WTC11 (cell line): Measurements from ENCODE around the gene NUDT3.

Experiments
- ARID4B ChIP-seq: sonication (generic); formaldehyde crosslinking; IDR thresholded peaks from 2 replicates; pipeline ENCODE4 v1.8.0; 2023; ENCODE audit warnings: missing genetic modification reagents, mild to moderate bottlenecking, borderline replicate concordance
- CREB1 ChIP-seq: sonication (generic); formaldehyde crosslinking; IDR thresholded peaks from 2 replicates; pipeline ENCODE4 v1.8.0; 2023; ENCODE audit warnings: mild to moderate bottlenecking, missing genetic modification reagents
- CTCF ChIP-seq: fragments of 200-600 bp; IDR thresholded peaks from 2 replicates; pipeline ENCODE4 v1.8.0; 2022; ENCODE audit warnings: antibody characterized with exemption
- ESRRA ChIP-seq: sonication (generic); formaldehyde crosslinking; IDR thresholded peaks from 2 replicates; pipeline ENCODE4 v1.8.1; 2022; ENCODE audit warnings: mild to moderate bottlenecking, missing genetic modification reagents, borderline replicate concordance
- ETV6 ChIP-seq: sonication (generic); formaldehyde crosslinking; IDR thresholded peaks from 2 replicates; pipeline ENCODE4 v1.8.1; 2022; ENCODE audit warnings: mild to moderate bottlenecking, missing genetic modification reagents
- FOXP1 ChIP-seq: sonication (generic); formaldehyde crosslinking; IDR thresholded peaks from 2 replicates; pipeline ENCODE4 v1.8.0; 2022; ENCODE audit warnings: missing genetic modification reagents, mild to moderate bottlenecking, moderate library complexity, borderline replicate concordance
- GTF2I ChIP-seq: fragments of 250-450 bp; sonication (Bioruptor Pico); conservative IDR thresholded peaks from 2 replicates; pipeline ENCODE4 v1.4.0; 2021; ENCODE audit warnings: mild to moderate bottlenecking
- NFYB ChIP-seq: sonication (generic); formaldehyde crosslinking; conservative IDR thresholded peaks from 2 replicates; pipeline ENCODE4 v1.8.0; 2022; ENCODE audit warnings: low read depth, missing genetic modification reagents

GRCh38 chr6:34237722-34238584 is 154.5 kb downstream of the NUDT3 start:
- TF ChIP-seq ESRRA (CRISPR knock-in tag) (peak; percentile 68; the same call in 1 of the 2 replicates), NFYB (CRISPR knock-in tag) (no peak), GTF2I (CRISPR knock-in tag) (no peak), ETV6 (CRISPR knock-in tag) (0 out of 2 replicates have a peak, but pooled peaks have one; percentile 27), CTCF (no peak), CREB1 (no peak), ARID4B (CRISPR knock-in tag) (no peak), FOXP1 (CRISPR knock-in tag) (no peak; the same call in 1 of the 2 replicates)
